Prostate gland (tissue), 2 donors: ENCODE results near the gene OR10J1. TPM values are rescaled to one million over a fixed set of nuclear protein-coding genes. Genes with fewer than 3 reads are reported as not detected.

Experiments
- DNase-seq: peaks from one replicate; pipeline ENCODE4 v3.0.0-alpha.2; 2019; ENCODE audit warnings: low spot score
- H3K27ac ChIP-seq, 2 donors: fragments of 200-600 bp; sonication (generic); 2 replicates each; pipeline ENCODE4 v1.5.1; 2017 to 2019
- H3K27me3 ChIP-seq: fragments of 200-600 bp; sonication (generic); replicated peaks from 2 replicates; pipeline ENCODE4 v1.5.1; 2019; ENCODE audit not compliant: insufficient read depth
- H3K36me3 ChIP-seq, 2 donors: fragments of 200-600 bp; sonication (generic); 1 replicate in 1 of 2; 2 replicates in 1 of 2; pipeline versions ENCODE4 v1.5.1 to v1.8.1; 2017 to 2019
- H3K4me1 ChIP-seq: fragments of 200-600 bp; sonication (generic); replicated peaks from 2 replicates; pipeline ENCODE4 v1.5.1; 2019
- H3K4me3 ChIP-seq, 2 donors: fragments of 200-600 bp; sonication (generic); 2 replicates each; pipeline ENCODE4 v1.5.1; 2017 to 2019
- H3K9me3 ChIP-seq: fragments of 200-600 bp; sonication (generic); 2 replicates; pipeline ENCODE4 v1.5.1; 2017
- POLR2A ChIP-seq: fragments of 450-650 bp; IDR thresholded peaks from one replicate; pipeline ENCODE4 v1.6.1; 2016; ENCODE audit warnings: antibody characterized with exemption, mild to moderate bottlenecking
- POLR2AphosphoS5 ChIP-seq: sonication (generic); formaldehyde crosslinking; IDR thresholded peaks from one replicate; pipeline ENCODE4 v1.6.1; 2017; ENCODE audit warnings: antibody characterized with exemption
- WGBS: methylation state at CpG from one replicate; pipeline ENCODE4 v1.1.5; 2018; 5-methylcytosine and 5-hydroxymethylcytosine counted together
- intact Hi-C: fragments of 100-400 bp; cut with DNase I; formaldehyde crosslinking; loops from one replicate; pipeline ENCODE4 v1.14.2; 2022
- total RNA-seq, 2 donors: library from RNA; depleted of rRNA; stranded (reverse); fragments of >200 nt; gene quantifications; one replicate each; pipeline ENCODE4 v1.1.0, GENCODE V29; 2016
- TF ChIP-seq, protein P1 (sequence below), 4 experiments: fragments of 200-600 bp in 2 of 4; fragments of 450-650 bp in 2 of 4; sonication (generic) in 2 of 4; IDR thresholded peaks; 1 replicate in 3 of 4; 2 replicates in 1 of 4; pipeline ENCODE4 v1.5.1; 2016 to 2019; ENCODE audit warnings: antibody characterized with exemption in 4 of 4, mild to moderate bottlenecking in 2 of 4, moderate library complexity in 2 of 4

Gene OR10J1
- total RNA-seq, 2 donors from 2014 or later: not detected

DNA sequence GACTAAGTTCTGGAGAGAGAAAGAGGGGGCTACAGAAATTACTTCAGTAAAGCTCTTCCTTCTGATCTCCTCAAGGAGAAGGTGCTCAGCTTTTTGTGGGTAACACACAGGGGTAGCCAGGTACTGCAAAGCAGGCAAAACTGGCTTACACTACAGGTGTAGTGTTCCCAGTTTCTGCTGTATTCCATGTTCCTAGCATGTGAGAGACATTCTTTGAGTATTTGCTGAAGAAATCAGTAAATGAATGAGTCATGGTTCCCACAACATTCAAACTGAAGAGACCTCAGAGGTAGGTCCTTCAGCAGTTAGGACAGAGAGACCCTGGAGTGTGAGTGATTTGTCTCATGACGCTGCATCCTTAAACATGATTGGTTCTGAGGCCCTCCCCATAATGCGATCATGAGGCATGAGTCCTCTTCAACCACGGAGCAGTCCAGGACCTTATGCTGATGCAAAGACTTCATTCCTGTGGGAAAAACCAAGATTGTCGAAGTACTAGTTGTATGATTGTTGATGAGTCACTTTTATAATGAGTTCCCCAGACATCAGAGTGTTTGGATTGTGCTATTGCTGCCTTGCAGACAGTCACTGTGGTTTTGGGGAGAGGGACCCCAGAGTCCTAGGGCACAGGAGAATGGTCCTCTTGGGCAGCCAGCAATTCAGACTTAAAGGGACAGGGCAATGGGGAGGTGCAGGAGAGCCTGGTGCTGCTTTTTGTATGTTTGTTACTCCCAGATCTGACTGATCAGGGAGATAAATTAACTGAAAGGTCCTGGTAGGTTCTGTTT is 10.3 kb upstream of the OR10J1 start:
- WGBS: 83% methylated on average over 4 of the region's 4 CpGs
- Histone ChIP-seq H3K4me1 (no peaks in the 10 kb centered on the region), H3K27me3 (no peaks in the 10 kb centered on the region), H3K36me3 (no peaks in the 10 kb centered on the region), H3K4me3 (no peak overlapping the region), H3K27ac (no peak overlapping the region), H3K9me3 (no peaks in the 10 kb centered on the region)
- intact Hi-C loops: no loop called here
- TF ChIP-seq, protein P1, sequence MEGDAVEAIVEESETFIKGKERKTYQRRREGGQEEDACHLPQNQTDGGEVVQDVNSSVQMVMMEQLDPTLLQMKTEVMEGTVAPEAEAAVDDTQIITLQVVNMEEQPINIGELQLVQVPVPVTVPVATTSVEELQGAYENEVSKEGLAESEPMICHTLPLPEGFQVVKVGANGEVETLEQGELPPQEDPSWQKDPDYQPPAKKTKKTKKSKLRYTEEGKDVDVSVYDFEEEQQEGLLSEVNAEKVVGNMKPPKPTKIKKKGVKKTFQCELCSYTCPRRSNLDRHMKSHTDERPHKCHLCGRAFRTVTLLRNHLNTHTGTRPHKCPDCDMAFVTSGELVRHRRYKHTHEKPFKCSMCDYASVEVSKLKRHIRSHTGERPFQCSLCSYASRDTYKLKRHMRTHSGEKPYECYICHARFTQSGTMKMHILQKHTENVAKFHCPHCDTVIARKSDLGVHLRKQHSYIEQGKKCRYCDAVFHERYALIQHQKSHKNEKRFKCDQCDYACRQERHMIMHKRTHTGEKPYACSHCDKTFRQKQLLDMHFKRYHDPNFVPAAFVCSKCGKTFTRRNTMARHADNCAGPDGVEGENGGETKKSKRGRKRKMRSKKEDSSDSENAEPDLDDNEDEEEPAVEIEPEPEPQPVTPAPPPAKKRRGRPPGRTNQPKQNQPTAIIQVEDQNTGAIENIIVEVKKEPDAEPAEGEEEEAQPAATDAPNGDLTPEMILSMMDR (IDR thresholded peaks at IDR 0.05): no peak
- TF ChIP-seq POLR2A (no peak), POLR2AphosphoS5 (no peak)
- DNase-seq: no peak

DNA sequence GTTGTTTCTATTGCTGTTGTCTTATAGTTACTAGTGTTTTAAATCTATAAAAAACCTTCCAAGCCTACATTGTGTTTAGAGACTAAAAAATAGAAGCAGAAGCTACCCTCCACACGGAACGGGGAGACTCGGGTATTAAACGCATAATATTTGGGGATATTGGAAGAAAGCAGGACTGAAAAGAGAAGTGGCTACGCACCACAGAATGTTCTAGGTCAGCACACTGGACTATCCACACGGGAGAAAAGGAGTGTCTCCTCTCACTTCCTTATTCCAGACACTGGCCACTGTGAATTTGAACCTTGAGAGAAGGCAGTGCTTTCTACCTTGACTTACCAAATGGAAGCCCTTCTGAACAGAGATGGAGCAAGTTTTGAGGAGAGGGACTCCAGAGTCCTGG is 8.5 kb upstream of the OR10J1 start:
- Histone ChIP-seq H3K4me3 (no peak overlapping the region), H3K27me3 (no peaks in the 10 kb centered on the region), H3K36me3 (no peaks in the 10 kb centered on the region), H3K27ac (no peak overlapping the region), H3K9me3 (no peaks in the 10 kb centered on the region), H3K4me1 (no peaks in the 10 kb centered on the region)
- TF ChIP-seq POLR2A (no peak), POLR2AphosphoS5 (no peak)
- TF ChIP-seq, protein P1 (IDR thresholded peaks at IDR 0.05): no peak
- WGBS: 90% methylated on average over 6 of the region's 6 CpGs
- intact Hi-C loops: no loop called here
- DNase-seq: no peak

DNA sequence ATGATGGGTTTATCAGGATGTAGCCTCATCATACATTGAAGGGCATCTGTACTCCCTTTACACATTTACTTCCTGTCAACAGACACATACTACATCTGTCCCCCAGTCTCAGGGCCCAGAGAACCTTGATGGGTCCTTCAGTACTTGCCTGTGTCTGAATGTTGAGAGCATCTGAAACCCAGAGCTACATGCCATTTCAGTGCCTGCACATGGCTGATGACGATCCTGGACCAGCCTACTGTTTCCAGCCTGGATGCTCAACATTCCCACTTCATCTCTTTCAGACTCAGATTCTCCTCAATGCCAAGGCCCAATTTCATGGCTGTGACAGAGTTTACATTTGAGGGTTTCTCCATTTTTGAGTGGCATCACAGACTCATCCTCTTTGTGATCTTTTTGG is 7.6 kb upstream of the OR10J1 start, which contains the start of gene OR10J4:
Gene OR10J4 (plus strand): TSS at position 301 of the 400 bp plus-strand sequence.
- Histone ChIP-seq H3K27ac (no peak within 1 kb of the TSS), H3K9me3 (no peaks in the 10 kb centered on the region), H3K27me3 (no peaks in the 10 kb centered on the region), H3K4me3 (no peak within 1 kb of the TSS), H3K36me3 (no peaks in the 10 kb centered on the region), H3K4me1 (no peaks in the 10 kb centered on the region)
- WGBS: 83% methylated on average over 1 of the region's 1 CpG
- intact Hi-C loops: no loop called here
- TF ChIP-seq, protein P1 (IDR thresholded peaks at IDR 0.05): no peak
- TF ChIP-seq POLR2A (no peak), POLR2AphosphoS5 (no peak)
- no peak for DNase-seq

DNA sequence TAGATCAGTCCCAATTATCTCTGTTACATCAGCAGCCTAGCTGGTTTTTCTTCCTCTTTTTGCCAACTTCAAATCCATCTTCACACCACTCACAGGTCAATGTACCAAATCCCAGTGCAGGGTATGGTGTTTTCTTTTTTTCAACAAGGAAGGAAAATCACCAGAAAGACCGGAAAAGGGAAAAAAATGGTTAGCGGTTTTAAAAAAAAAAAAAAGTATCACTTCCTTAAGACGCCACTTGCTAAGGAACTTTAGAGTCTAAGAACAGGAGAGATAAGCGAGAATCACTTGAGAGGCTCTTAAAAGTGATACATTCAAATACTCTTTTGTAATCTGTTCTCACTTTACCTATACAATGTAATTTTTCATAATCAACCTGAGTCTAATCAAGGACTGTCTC is 3.1 kb upstream of the OR10J1 start:
- H3K27ac ChIP-seq: no peak overlapping the region
- no peaks in the 10 kb centered on the region for H3K36me3 ChIP-seq
- intact Hi-C loops: no loop called here
- H3K4me1 ChIP-seq: no peaks in the 10 kb centered on the region
- 48% methylated on average over 4 of the region's 4 CpGs for WGBS
- H3K4me3 ChIP-seq: no peak overlapping the region
- no peaks in the 10 kb centered on the region for H3K27me3 ChIP-seq
- TF ChIP-seq POLR2A: no peak
- TF ChIP-seq, protein P1 (IDR thresholded peaks at IDR 0.05): no peak
- no peak for TF ChIP-seq POLR2AphosphoS5
- no peaks in the 10 kb centered on the region for H3K9me3 ChIP-seq
- DNase-seq: no peak

DNA sequence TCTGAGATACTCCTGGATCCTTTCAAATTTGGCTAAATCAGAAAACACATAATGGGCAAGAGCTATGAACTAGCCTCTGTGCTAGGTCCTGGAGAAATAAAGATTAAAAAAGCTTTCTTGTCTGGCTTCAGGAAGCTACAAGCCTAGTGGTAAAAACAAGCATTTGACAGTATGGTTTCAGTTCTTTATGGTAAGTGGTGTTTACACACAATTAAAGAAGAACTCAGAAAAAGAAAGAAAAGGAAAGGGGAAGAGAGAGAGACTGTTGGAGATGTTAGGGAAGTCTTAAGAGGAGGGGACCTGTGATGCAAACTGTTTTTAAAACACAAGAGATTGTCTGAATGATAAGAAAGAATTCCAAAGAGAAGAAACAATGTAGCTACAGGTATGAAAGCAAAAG is 1.8 kb downstream of the OR10J1 start:
- no peaks in the 10 kb centered on the region for H3K27me3 ChIP-seq
- H3K36me3 ChIP-seq: no peaks in the 10 kb centered on the region
- no peaks in the 10 kb centered on the region for H3K9me3 ChIP-seq
- no peak for DNase-seq
- no peak for TF ChIP-seq POLR2AphosphoS5
- no peak for TF ChIP-seq POLR2A
- TF ChIP-seq, protein P1 (IDR thresholded peaks at IDR 0.05): no peak
- H3K27ac ChIP-seq: no peak overlapping the region
- intact Hi-C loops: no loop called here
- no peak overlapping the region for H3K4me3 ChIP-seq
- no peaks in the 10 kb centered on the region for H3K4me1 ChIP-seq
